ENCODE measurements around the gene RASGRF1. TPM values are rescaled to one million over a fixed set of nuclear protein-coding genes. Genes with fewer than 3 reads are reported as not detected.

The RASGRF1 gene
- polyA plus RNA-seq, 3 donors, result 0.11 TPM; not detected in 2

DNA sequence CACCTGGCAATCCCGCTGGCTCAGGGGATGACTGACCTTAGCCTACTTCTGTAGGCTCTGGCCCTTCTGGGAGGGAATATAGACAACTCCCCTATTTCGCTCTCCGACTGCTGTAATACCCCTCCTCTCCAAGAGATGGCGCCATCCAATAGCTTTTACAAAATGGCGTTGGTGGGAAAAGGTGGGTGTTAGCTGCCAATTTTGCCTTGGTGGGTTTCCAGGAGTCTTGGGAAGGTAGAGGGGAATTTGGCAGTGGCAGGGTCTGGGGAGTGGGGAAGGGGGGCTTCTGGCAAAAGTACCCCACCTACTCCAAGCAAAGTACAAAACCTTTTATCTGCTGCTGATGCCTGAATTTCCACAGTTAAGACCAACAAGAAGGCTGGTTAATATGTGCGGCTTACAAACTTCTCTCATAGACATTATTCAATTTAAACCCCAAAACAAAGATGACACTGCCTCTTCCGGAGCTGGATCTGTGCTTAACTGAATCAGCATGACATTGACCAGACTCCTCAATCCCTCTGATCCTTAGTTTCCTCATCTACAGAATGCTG lies 62.1 kb downstream of the RASGRF1 start:
- Mint-ChIP-seq H3K9me3 (peaks cover 0 to 8% (median 2%) of the 10 kb centered on the region in 7 donors), H3K4me1 (peaks cover 11% of the 10 kb centered on the region), H3K36me3 (no peaks in the 10 kb centered on the region), H3K27me3 (ENCODE audit: low read depth in 3 of 3) (peaks cover 0 to 6% (median under 1%) of the 10 kb centered on the region in 3 donors), H3K4me3 (no peak overlapping the region), H3K27ac (peak overlapping the region in 1 of 7 donors; percentile 17)
- intact Hi-C loops (cut with micrococcal nuclease), result loop anchor here (5.0 kb wide), 2 partner anchors 121 to 154 kb away; no protein-coding TSS in a partner anchor
- Histone ChIP-seq H3K4me1 (ENCODE audit: control insufficient read depth in 1 of 2, insufficient read depth in 2 of 2, low read length in 2 of 2) (peaks cover 0 to 7% of the 10 kb centered on the region in 2 donors), H3K27ac (ENCODE audit: low read depth in 1 of 2, low read length in 2 of 2) (no peak overlapping the region), H2AFZ (ENCODE audit: insufficient read depth, low read depth, low read length, poor library complexity, severe bottlenecking) (no peak overlapping the region), H3K36me3 (replicated peaks in 1 of 2; ENCODE audit: control insufficient read depth in 1 of 2, insufficient read depth in 2 of 2, low read length in 2 of 2) (no peaks in the 10 kb centered on the region), H3K9me3 (replicated peaks in 1 of 2; ENCODE audit: control insufficient read depth in 1 of 2, insufficient read depth in 1 of 2, low read length in 2 of 2) (no peaks in the 10 kb centered on the region), H3K9ac (ENCODE audit: insufficient read depth, low read length, poor library complexity, severe bottlenecking) (no peak overlapping the region), H3K79me2 (ENCODE audit: insufficient read depth, low read length) (no peaks in the 10 kb centered on the region), H3K27me3 (ENCODE audit: control insufficient read depth in 2 of 2, insufficient read depth in 2 of 2, low read length in 2 of 2) (no peaks in the 10 kb centered on the region), H3K4me2 (replicated peaks; ENCODE audit: extremely low read depth, low read length, poor library complexity, severe bottlenecking) (no peak overlapping the region), H3K4me3 (replicated peaks in 1 of 3; ENCODE audit: low read depth in 2 of 3, low read length in 3 of 3) (no peak overlapping the region), H4K20me1 (ENCODE audit: insufficient read depth, low read length) (no peaks in the 10 kb centered on the region)
- peak in 2 of 3 donors; percentile 10 to 15 for DNase-seq
- WGBS (ENCODE audit: insufficient coverage), result 89% methylated on average over 2 of the region's 7 CpGs
- TF ChIP-seq, protein P1, sequence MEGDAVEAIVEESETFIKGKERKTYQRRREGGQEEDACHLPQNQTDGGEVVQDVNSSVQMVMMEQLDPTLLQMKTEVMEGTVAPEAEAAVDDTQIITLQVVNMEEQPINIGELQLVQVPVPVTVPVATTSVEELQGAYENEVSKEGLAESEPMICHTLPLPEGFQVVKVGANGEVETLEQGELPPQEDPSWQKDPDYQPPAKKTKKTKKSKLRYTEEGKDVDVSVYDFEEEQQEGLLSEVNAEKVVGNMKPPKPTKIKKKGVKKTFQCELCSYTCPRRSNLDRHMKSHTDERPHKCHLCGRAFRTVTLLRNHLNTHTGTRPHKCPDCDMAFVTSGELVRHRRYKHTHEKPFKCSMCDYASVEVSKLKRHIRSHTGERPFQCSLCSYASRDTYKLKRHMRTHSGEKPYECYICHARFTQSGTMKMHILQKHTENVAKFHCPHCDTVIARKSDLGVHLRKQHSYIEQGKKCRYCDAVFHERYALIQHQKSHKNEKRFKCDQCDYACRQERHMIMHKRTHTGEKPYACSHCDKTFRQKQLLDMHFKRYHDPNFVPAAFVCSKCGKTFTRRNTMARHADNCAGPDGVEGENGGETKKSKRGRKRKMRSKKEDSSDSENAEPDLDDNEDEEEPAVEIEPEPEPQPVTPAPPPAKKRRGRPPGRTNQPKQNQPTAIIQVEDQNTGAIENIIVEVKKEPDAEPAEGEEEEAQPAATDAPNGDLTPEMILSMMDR (IDR thresholded peaks at IDR 0.05), result peak; percentile 77

DNA sequence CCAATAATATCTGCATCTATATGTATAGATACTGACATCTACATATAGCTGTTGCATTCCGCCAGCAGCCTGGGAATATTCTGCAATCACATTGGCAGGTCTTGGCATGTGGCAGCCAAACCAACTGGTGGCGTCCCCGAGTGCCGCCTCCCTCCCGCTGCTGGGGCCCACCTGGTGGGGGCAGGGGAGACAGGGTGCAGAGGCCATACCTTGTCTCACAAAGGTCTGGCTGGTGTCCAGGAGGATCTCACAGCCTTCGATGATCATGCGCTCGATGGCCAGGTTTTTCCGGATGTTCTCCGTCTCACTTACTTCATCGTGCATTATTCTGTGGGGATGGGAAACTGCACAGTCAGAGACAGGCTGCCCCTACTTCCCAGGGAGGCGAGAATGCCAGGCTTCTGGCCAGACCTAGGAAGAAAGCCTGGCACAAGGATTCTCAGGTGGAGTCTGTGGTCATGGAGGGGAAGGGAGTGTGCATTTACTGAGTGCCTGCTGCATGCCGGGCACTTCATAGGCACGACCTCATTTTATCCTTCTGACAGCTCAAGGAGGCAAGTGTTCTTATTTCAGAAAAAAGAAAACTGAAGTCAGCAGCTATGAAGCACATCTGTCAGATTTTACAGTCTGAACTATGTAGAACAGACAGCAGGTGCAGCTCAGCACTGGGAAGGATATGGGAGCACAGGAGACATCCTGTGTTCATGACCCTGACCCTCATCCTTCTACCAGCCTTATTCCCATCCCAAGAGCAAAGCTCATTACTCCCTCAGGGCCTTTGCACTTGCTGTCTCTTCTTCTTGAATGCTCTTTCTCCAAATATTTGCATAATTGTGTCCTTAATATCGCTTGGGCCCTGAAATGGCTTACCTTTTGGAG lies 62.8 kb downstream of the RASGRF1 start:
- H3K4me3 ChIP-seq (replicated peaks in 1 of 3; ENCODE audit: low read depth in 2 of 3, low read length in 3 of 3), result no peak overlapping the region

More for the DNA sequence above, 62.8 kb downstream of the RASGRF1 start:
- TF ChIP-seq, protein P1 (IDR thresholded peaks at IDR 0.05), result no peak
- H3K27ac Mint-ChIP-seq, result no peak overlapping the region
- no peaks in the 10 kb centered on the region for H3K36me3 Mint-ChIP-seq
- 83% methylated on average over 9 of the region's 15 CpGs for WGBS (ENCODE audit: insufficient coverage)
- H3K27ac ChIP-seq (ENCODE audit: low read depth in 1 of 2, low read length in 2 of 2), result no peak overlapping the region
- peaks cover 0 to 4% (median 0%) of the 10 kb centered on the region in 3 donors for H3K27me3 Mint-ChIP-seq (ENCODE audit: low read depth in 3 of 3)
- H3K9ac ChIP-seq (ENCODE audit: insufficient read depth, low read length, poor library complexity, severe bottlenecking), result no peak overlapping the region
- H3K9me3 Mint-ChIP-seq, result peaks cover 0 to 8% (median 2%) of the 10 kb centered on the region in 7 donors
- H3K4me1 ChIP-seq (ENCODE audit: control insufficient read depth in 1 of 2, insufficient read depth in 2 of 2, low read length in 2 of 2), result peaks cover 0 to 7% of the 10 kb centered on the region in 2 donors
- peaks cover 9% of the 10 kb centered on the region for H3K4me1 Mint-ChIP-seq
- no peak overlapping the region for H2AFZ ChIP-seq (ENCODE audit: insufficient read depth, low read depth, low read length, poor library complexity, severe bottlenecking)
- no peaks in the 10 kb centered on the region for H4K20me1 ChIP-seq (ENCODE audit: insufficient read depth, low read length)
- H3K9me3 ChIP-seq (replicated peaks in 1 of 2; ENCODE audit: control insufficient read depth in 1 of 2, insufficient read depth in 1 of 2, low read length in 2 of 2), result no peaks in the 10 kb centered on the region
- no peaks in the 10 kb centered on the region for H3K79me2 ChIP-seq (ENCODE audit: insufficient read depth, low read length)
- intact Hi-C loops (cut with micrococcal nuclease), result loop anchor here (5.0 kb wide), 2 partner anchors 120 to 155 kb away; no protein-coding TSS in a partner anchor
- no peak for DNase-seq
- no peaks in the 10 kb centered on the region for H3K36me3 ChIP-seq (replicated peaks in 1 of 2; ENCODE audit: control insufficient read depth in 1 of 2, insufficient read depth in 2 of 2, low read length in 2 of 2)
- H3K4me3 Mint-ChIP-seq, result no peak overlapping the region
- no peak overlapping the region for H3K4me2 ChIP-seq (replicated peaks; ENCODE audit: extremely low read depth, low read length, poor library complexity, severe bottlenecking)
- no peaks in the 10 kb centered on the region for H3K27me3 ChIP-seq (ENCODE audit: control insufficient read depth in 2 of 2, insufficient read depth in 2 of 2, low read length in 2 of 2)
